ENCODE data around the gene TYMP. TPM values are rescaled to one million over a fixed set of nuclear protein-coding genes. Genes with fewer than 3 reads are reported as not detected.

The TYMP gene
- total RNA-seq, 2 donors from 2014 or later = 71.5 to 101 TPM

- Mint-ChIP-seq H3K36me3 (ENCODE audit: insufficient read depth in 2 of 2) (no peaks in the 10 kb centered on the region), H3K4me1 (ENCODE audit: low read depth) (peaks cover 6% of the 10 kb centered on the region), H3K9me3 (no peaks in the 10 kb centered on the region), H3K27ac (no peak overlapping the region), H3K27me3 (ENCODE audit: low read depth) (no peaks in the 10 kb centered on the region), H3K4me3 (no peak overlapping the region)
- ATAC-seq (replicated peaks in 1 of 2) = no peak
- no peak for DNase-seq
Measured at GRCh38 chr22:50502096-50502495, 27.7 kb downstream of the TYMP start.

GRCh38 chr22:50500452-50500851, 29.4 kb downstream of the TYMP start:
- Mint-ChIP-seq H3K27ac (no peak overlapping the region), H3K9me3 (no peaks in the 10 kb centered on the region), H3K27me3 (ENCODE audit: low read depth) (no peaks in the 10 kb centered on the region), H3K4me3 (no peak overlapping the region), H3K4me1 (ENCODE audit: low read depth) (peaks cover 6% of the 10 kb centered on the region), H3K36me3 (ENCODE audit: insufficient read depth in 2 of 2) (no peaks in the 10 kb centered on the region)
- DNase-seq = no peak
- no peak for ATAC-seq (replicated peaks in 1 of 2)

- no peaks in the 10 kb centered on the region for H3K36me3 Mint-ChIP-seq (ENCODE audit: insufficient read depth in 2 of 2)
- H3K27ac Mint-ChIP-seq = no peak overlapping the region
- ATAC-seq (replicated peaks in 1 of 2) (peak; percentile 81 to 86), DNase-seq (peak; percentile 73 to 74)
- H3K4me3 Mint-ChIP-seq = no peak overlapping the region
- no peaks in the 10 kb centered on the region for H3K27me3 Mint-ChIP-seq (ENCODE audit: low read depth)
- peaks cover 6% of the 10 kb centered on the region for H3K4me1 Mint-ChIP-seq (ENCODE audit: low read depth)
- no peaks in the 10 kb centered on the region for H3K9me3 Mint-ChIP-seq
Measured at GRCh38 chr22:50498322-50498890, 31.4 kb downstream of the TYMP start.

GRCh38 chr22:50497093-50497492, 32.7 kb downstream of the TYMP start:
- Mint-ChIP-seq H3K4me1 (ENCODE audit: low read depth) (peaks cover 6% of the 10 kb centered on the region), H3K27ac (no peak overlapping the region), H3K9me3 (no peaks in the 10 kb centered on the region), H3K4me3 (no peak overlapping the region), H3K36me3 (ENCODE audit: insufficient read depth in 2 of 2) (no peaks in the 10 kb centered on the region), H3K27me3 (ENCODE audit: low read depth) (no peaks in the 10 kb centered on the region)
- ATAC-seq (replicated peaks in 1 of 2) = no peak
- no peak for DNase-seq

GRCh38 chr22:50490531-50491308, 39.1 kb downstream of the TYMP start:
- H3K9me3 Mint-ChIP-seq = no peaks in the 10 kb centered on the region
- DNase-seq = no peak
- peak overlapping the region; percentile 79 for H3K27ac Mint-ChIP-seq
- ATAC-seq (replicated peaks in 1 of 2) = peak in 1 of 2 donors; percentile 39
- H3K4me1 Mint-ChIP-seq (ENCODE audit: low read depth) = peaks cover 8% of the 10 kb centered on the region
- no peaks in the 10 kb centered on the region for H3K27me3 Mint-ChIP-seq (ENCODE audit: low read depth)
- H3K36me3 Mint-ChIP-seq (ENCODE audit: insufficient read depth in 2 of 2) = no peaks in the 10 kb centered on the region
- peak overlapping the region; percentile 52 to 58 for H3K4me3 Mint-ChIP-seq

- H3K36me3 Mint-ChIP-seq (ENCODE audit: insufficient read depth in 2 of 2) = no peaks in the 10 kb centered on the region
- ATAC-seq (replicated peaks in 1 of 2) (no peak), DNase-seq (no peak)
Measured at GRCh38 chr22:50489363-50490243, 40.2 kb downstream of the TYMP start.

GRCh38 chr22:50488886-50489285, 40.9 kb downstream of the TYMP start:
- Mint-ChIP-seq H3K9me3 (no peaks in the 10 kb centered on the region), H3K27ac (no peak overlapping the region), H3K4me3 (no peak overlapping the region), H3K36me3 (ENCODE audit: insufficient read depth in 2 of 2) (no peaks in the 10 kb centered on the region), H3K4me1 (ENCODE audit: low read depth) (peaks cover 8% of the 10 kb centered on the region), H3K27me3 (ENCODE audit: low read depth) (no peaks in the 10 kb centered on the region)
- ATAC-seq (replicated peaks in 1 of 2) = no peak
- DNase-seq = no peak

More at GRCh38 chr22:50489363-50490243, 40.2 kb downstream of the TYMP start:
- Mint-ChIP-seq H3K27ac (no peak overlapping the region), H3K27me3 (ENCODE audit: low read depth) (no peaks in the 10 kb centered on the region), H3K9me3 (no peaks in the 10 kb centered on the region), H3K4me3 (no peak overlapping the region), H3K4me1 (ENCODE audit: low read depth) (peaks cover 8% of the 10 kb centered on the region)

GRCh38 chr22:50488006-50488677, 41.7 kb downstream of the TYMP start:
- Mint-ChIP-seq H3K27ac (no peak overlapping the region), H3K4me3 (no peak overlapping the region), H3K4me1 (ENCODE audit: low read depth) (peaks cover 8% of the 10 kb centered on the region), H3K9me3 (no peaks in the 10 kb centered on the region), H3K27me3 (ENCODE audit: low read depth) (no peaks in the 10 kb centered on the region), H3K36me3 (ENCODE audit: insufficient read depth in 2 of 2) (no peaks in the 10 kb centered on the region)
- ATAC-seq (replicated peaks in 1 of 2) (no peak), DNase-seq (no peak)

GRCh38 chr22:50487290-50488005, 42.4 kb downstream of the TYMP start:
- H3K4me1 Mint-ChIP-seq (ENCODE audit: low read depth) = peaks cover 8% of the 10 kb centered on the region
- no peaks in the 10 kb centered on the region for H3K27me3 Mint-ChIP-seq (ENCODE audit: low read depth)
- no peak overlapping the region for H3K27ac Mint-ChIP-seq
- no peak overlapping the region for H3K4me3 Mint-ChIP-seq
- ATAC-seq (replicated peaks in 1 of 2) (peak in 1 of 2 donors; percentile 17), DNase-seq (no peak)
- no peaks in the 10 kb centered on the region for H3K9me3 Mint-ChIP-seq
- H3K36me3 Mint-ChIP-seq (ENCODE audit: insufficient read depth in 2 of 2) = no peaks in the 10 kb centered on the region

GRCh38 chr22:50486561-50487289, 43.1 kb downstream of the TYMP start, which contains the start of gene MIOX:
Gene MIOX, plus strand, starts transcription at chr22:50486859. Its CDS starts 39 bp downstream, at chr22:50486898.
- Mint-ChIP-seq H3K9me3 (no peaks in the 10 kb centered on the region), H3K27me3 (ENCODE audit: low read depth) (no peaks in the 10 kb centered on the region), H3K4me1 (ENCODE audit: low read depth) (peaks cover 8% of the 10 kb centered on the region), H3K36me3 (ENCODE audit: insufficient read depth in 2 of 2) (no peaks in the 10 kb centered on the region), H3K27ac (no peak within 1 kb of the TSS), H3K4me3 (no peak within 1 kb of the TSS)
- peak in 1 of 2 donors; percentile 8 for ATAC-seq (replicated peaks in 1 of 2)
- no peak for DNase-seq

- Mint-ChIP-seq H3K27ac (no peak overlapping the region), H3K4me3 (no peak overlapping the region), H3K9me3 (no peaks in the 10 kb centered on the region), H3K4me1 (ENCODE audit: low read depth) (no peaks in the 10 kb centered on the region), H3K27me3 (ENCODE audit: low read depth) (peaks cover 1% of the 10 kb centered on the region), H3K36me3 (ENCODE audit: insufficient read depth in 2 of 2) (no peaks in the 10 kb centered on the region)
- ATAC-seq (replicated peaks in 1 of 2) (no peak), DNase-seq (no peak)
Measured at GRCh38 chr22:50485221-50486131, 44.3 kb downstream of the TYMP start.

Data from activated T-cell treated with anti-CD3 and anti-CD28 coated beads, Interleukin-2, amount 50 U/mL, for 72 hours (primary cell).